Brain microvascular endothelial cell (primary cell): ENCODE measurements around the gene ROBO1.

Experiments used
- DNase-seq: peaks from one replicate; pipeline ENCODE4 v3.0.0-alpha.2; 2020
- H3K27ac ChIP-seq: fragments of 250-450 bp; sonication (Bioruptor Pico); 2 replicates; pipeline ENCODE4 v1.5.1; 2020; ENCODE audit warnings: mild to moderate bottlenecking, moderate library complexity
- H3K27me3 ChIP-seq: fragments of 250-450 bp; sonication (Bioruptor Pico); replicated peaks from 2 replicates; pipeline ENCODE4 v1.5.1; 2020; ENCODE audit warnings: mild to moderate bottlenecking
- H3K36me3 ChIP-seq: fragments of 250-450 bp; sonication (Bioruptor Pico); replicated peaks from 2 replicates; pipeline ENCODE4 v1.5.1; 2020; ENCODE audit warnings: mild to moderate bottlenecking
- H3K4me3 ChIP-seq: 2 replicates; pipeline ENCODE4 v1.5.1; 2011; ENCODE audit warnings: low read depth, mild to moderate bottlenecking, control low read depth, low read length, moderate library complexity
- in situ Hi-C: cut with HindIII; loops from 2 replicates; pipeline ENCODE4 v1.10.0; 2017; ENCODE audit warnings: low sequenced_read_pairs, low pct_ligation_motif_present
- TF ChIP-seq, protein P1 (sequence below): IDR thresholded peaks from 2 replicates; pipeline ENCODE4 v1.5.1; 2011; ENCODE audit warnings: low read depth, mild to moderate bottlenecking, moderate library complexity, low read length, control low read depth, inconsistent platforms; ENCODE audit errors: missing control alignments

Gene ROBO1

DNA sequence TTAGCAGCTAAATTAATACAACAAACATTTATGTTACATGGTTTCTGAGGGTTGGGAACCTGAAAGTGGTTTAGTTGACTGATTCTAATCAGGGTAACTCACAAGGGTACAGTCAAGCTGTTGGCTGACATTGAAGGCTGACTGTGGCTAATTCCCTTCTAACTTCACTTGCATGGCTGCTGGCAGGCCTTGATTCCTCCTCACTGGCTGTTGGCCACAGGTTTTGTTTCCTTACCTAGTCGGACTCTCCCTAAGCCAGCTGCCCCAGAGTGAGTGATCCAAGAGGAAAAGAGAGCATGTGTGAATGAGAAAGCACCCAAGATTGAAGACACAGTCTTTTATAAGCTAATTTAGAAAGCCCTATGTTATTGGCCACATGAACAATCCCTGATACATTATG, 700.1 kb downstream of the ROBO1 start:
- in situ Hi-C loops, result no loop called here
- DNase-seq, result no peak
- H3K4me3 ChIP-seq, result no peak overlapping the region
- TF ChIP-seq, protein P1, sequence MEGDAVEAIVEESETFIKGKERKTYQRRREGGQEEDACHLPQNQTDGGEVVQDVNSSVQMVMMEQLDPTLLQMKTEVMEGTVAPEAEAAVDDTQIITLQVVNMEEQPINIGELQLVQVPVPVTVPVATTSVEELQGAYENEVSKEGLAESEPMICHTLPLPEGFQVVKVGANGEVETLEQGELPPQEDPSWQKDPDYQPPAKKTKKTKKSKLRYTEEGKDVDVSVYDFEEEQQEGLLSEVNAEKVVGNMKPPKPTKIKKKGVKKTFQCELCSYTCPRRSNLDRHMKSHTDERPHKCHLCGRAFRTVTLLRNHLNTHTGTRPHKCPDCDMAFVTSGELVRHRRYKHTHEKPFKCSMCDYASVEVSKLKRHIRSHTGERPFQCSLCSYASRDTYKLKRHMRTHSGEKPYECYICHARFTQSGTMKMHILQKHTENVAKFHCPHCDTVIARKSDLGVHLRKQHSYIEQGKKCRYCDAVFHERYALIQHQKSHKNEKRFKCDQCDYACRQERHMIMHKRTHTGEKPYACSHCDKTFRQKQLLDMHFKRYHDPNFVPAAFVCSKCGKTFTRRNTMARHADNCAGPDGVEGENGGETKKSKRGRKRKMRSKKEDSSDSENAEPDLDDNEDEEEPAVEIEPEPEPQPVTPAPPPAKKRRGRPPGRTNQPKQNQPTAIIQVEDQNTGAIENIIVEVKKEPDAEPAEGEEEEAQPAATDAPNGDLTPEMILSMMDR, result no peak
- no peaks in the 10 kb centered on the region for H3K36me3 ChIP-seq
- H3K27me3 ChIP-seq, result no peaks in the 10 kb centered on the region
- no peak overlapping the region for H3K27ac ChIP-seq

DNA sequence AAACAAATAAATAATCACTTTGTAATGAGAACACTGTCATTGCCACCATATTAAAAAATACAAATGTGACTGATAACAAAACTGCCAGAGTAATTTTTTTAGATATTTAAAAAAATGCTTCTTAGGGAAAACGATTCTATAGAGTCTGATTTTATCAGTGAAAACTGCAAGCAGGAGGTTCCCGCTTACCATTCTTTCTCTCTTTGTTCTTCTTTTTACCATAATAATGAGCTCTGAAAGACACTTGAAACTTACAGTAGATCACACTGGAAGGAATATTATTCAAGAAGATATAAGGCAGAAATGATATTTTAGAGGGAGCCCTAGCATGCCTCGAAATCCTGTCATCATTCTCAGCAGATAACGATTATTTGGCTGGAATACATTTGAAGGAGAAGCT, 701.3 kb downstream of the ROBO1 start:
- no peak overlapping the region for H3K27ac ChIP-seq
- DNase-seq, result no peak
- H3K4me3 ChIP-seq, result no peak overlapping the region
- in situ Hi-C loops, result no loop called here
- TF ChIP-seq, protein P1, result no peak
- H3K27me3 ChIP-seq, result no peaks in the 10 kb centered on the region
- H3K36me3 ChIP-seq, result no peaks in the 10 kb centered on the region

DNA sequence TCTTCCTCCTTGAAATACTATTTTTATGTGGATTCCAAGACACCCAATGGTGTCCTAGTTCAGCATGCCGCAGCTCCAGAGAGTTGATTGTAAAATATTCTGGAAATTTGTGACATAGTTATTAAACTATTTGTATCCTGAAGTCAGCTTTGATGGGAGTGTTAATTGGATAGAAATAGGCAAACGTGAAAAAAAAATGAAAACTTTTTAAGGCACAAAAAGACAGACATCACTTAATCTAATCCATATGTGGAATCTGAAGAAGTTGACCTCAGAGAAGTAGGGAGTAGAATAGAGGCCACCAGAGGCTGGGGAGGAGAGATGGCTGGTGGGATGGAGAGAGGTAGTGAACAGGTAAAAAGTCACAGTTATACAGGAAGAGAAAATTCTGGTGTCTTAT, 704.2 kb downstream of the ROBO1 start:
- H3K4me3 ChIP-seq, result no peak overlapping the region
- TF ChIP-seq, protein P1, result no peak
- H3K36me3 ChIP-seq, result no peaks in the 10 kb centered on the region
- H3K27ac ChIP-seq, result no peak overlapping the region
- DNase-seq, result no peak
- in situ Hi-C loops, result no loop called here
- no peaks in the 10 kb centered on the region for H3K27me3 ChIP-seq

DNA sequence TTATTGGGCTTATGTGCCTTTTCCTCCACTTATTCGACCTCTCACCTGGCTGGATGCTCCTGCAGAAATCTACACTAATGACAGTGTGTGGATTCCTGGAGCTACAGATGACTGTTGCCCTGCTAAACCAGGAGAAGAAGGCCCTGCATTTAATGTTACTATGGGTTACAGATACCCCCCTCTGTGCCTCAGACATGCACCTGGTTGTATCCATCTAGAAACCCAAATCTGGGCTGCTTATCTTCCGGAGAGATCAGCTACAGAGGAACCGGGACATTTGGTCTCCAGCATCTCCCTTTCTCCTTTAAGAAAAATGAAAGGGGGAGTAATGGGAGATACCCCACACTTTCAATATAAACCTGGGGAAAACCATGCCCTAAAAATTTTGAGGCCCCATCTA, 710.0 kb downstream of the ROBO1 start:
- TF ChIP-seq, protein P1, result no peak

DNA sequence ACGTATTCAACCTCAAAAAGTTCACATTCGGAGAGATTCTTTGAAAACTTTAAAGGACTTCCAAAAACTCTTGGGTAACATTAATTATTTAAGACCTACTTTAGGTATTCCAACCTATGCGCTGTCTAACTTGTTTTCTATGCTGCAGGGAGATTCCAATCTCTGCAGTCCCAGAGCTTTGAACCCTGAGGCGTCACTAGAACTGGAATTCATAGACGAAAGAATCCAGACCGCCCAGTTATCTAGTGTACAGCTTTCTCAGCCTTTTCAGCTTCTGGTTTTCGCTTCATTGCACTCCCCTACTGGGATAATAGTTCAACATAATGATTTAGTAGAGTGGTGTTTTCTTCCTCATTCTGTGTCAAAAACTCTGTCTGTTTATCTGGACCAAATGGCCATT, 711.3 kb downstream of the ROBO1 start:
- no peak overlapping the region for H3K4me3 ChIP-seq
- no peak overlapping the region for H3K27ac ChIP-seq
- H3K36me3 ChIP-seq, result no peaks in the 10 kb centered on the region
- DNase-seq, result no peak
- TF ChIP-seq, protein P1, result no peak
- in situ Hi-C loops, result no loop called here
- no peaks in the 10 kb centered on the region for H3K27me3 ChIP-seq

More for the DNA sequence above, 710.0 kb downstream of the ROBO1 start:
- in situ Hi-C loops, result no loop called here
- no peak for DNase-seq
- H3K36me3 ChIP-seq, result no peaks in the 10 kb centered on the region
- no peaks in the 10 kb centered on the region for H3K27me3 ChIP-seq
- no peak overlapping the region for H3K4me3 ChIP-seq
- H3K27ac ChIP-seq, result no peak overlapping the region

DNA sequence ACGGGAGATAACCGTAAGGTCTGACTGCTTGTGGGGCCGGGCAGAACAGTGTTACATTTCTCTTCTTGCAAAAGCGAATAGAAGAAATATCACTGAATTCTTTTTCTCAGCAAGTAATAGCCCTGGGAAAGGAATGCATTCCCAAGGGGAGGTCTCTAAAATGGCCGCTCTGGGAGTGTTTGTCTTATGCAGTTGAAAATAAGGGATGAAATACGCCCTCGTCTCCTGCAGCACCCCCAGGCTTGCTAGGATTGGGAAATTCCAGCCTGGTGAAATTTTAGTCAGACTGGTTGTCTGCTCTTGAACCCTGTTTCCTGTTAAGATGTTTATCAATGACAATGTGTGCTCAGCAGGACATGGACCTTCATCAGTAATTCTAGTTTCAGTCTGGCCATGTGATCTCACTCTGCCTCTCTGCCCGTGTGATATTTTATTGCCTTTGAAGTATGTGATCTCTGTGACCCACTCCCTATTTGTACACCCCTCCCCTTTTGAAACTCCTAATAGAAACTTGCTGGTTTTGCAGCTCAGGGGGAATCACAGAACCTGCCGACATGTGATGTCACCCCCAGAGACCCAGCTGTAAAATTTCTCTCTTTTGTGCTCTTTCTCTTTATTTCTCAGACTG, 715.6 kb downstream of the ROBO1 start:
- no peak for DNase-seq
- no peaks in the 10 kb centered on the region for H3K27me3 ChIP-seq
- TF ChIP-seq, protein P1, result no peak
- no peaks in the 10 kb centered on the region for H3K36me3 ChIP-seq
- no peak overlapping the region for H3K27ac ChIP-seq
- H3K4me3 ChIP-seq, result no peak overlapping the region
- in situ Hi-C loops, result no loop called here
